Progenitor cell of endocrine pancreas (in vitro differentiated cells): Measurements from ENCODE around the gene P2RY12. TPM values are rescaled to one million over a fixed set of nuclear protein-coding genes. Genes with fewer than 3 reads are reported as not detected.

Experiments
- DNase-seq: peaks from one replicate; pipeline ENCODE4 v3.0.0; 2021; ENCODE audit warnings: low spot score; ENCODE audit not compliant: unreplicated experiment
- H3K27ac Mint-ChIP-seq: 2 replicates; pipeline ENCODE4 v1.8.0; 2021; ENCODE audit warnings: mild to moderate bottlenecking, moderate library complexity, mixed read lengths
- H3K27me3 Mint-ChIP-seq: 2 replicates; pipeline ENCODE4 v1.8.0; 2021; ENCODE audit warnings: mixed read lengths
- H3K36me3 Mint-ChIP-seq: 2 replicates; pipeline ENCODE4 v1.8.0; 2022; ENCODE audit warnings: mixed read lengths; ENCODE audit not compliant: insufficient read depth
- H3K4me1 Mint-ChIP-seq: 2 replicates; pipeline ENCODE4 v1.8.0; 2021; ENCODE audit warnings: low read depth, mixed read lengths
- H3K4me3 Mint-ChIP-seq: 2 replicates; pipeline ENCODE4 v1.8.0; 2021; ENCODE audit warnings: low read depth, mild to moderate bottlenecking, moderate library complexity, mixed read lengths
- H3K9me3 Mint-ChIP-seq: 2 replicates; pipeline ENCODE4 v1.8.0; 2021; ENCODE audit warnings: low read depth, mixed read lengths
- long read RNA-seq: library from polyadenylated mRNA; unstranded; transcript quantifications from one replicate; pipeline ENCODE4 v2.0.0, GENCODE V29; 2020
- total RNA-seq: library from RNA; stranded (reverse); gene quantifications from 2 replicates; pipeline ENCODE4 v1.2.1, GENCODE V29; 2021
- TF ChIP-seq, protein P1 (sequence below): fragments of 200-600 bp; sonication (generic); IDR thresholded peaks from one replicate; pipeline ENCODE4 v1.5.0; 2021; ENCODE audit warnings: antibody characterized with exemption, mild to moderate bottlenecking; ENCODE audit not compliant: unreplicated experiment

Gene P2RY12
- total RNA-seq = not detected in 2 replicates
- long read RNA-seq = 0 reads

DNA sequence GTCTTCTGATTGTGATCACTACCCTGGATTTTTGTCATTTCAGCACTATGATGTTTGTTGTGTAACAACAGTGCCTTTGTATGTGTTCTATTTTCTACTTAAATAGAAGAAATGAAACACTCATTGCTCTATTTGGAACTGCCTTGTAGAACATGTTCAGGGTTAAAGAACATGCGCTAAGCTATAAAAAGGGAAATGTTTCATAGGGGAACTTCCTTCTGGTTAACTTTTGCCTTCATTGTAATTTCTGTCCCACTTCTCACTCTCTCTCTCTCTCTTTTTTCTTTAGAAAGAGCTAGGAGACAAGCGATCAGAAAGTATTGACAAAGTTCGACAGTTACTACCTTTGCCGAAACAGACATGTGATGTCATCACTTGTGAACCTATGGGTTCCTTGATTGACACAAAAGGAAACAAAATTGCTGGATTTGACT is at the start of gene P2RY12:
Gene P2RY12 (minus strand): TSS at position 13 of the 434 bp plus-strand sequence. CDS start 45,908 bp downstream, outside the sequence.
- Mint-ChIP-seq H3K9me3 (no peaks in the 10 kb centered on the region), H3K27me3 (no peaks in the 10 kb centered on the region), H3K4me3 (no peak within 1 kb of the TSS), H3K4me1 (peaks cover 6% of the 10 kb centered on the region), H3K36me3 (no peaks in the 10 kb centered on the region), H3K27ac (no peak within 1 kb of the TSS)
- DNase-seq = no peak
- TF ChIP-seq, protein P1, sequence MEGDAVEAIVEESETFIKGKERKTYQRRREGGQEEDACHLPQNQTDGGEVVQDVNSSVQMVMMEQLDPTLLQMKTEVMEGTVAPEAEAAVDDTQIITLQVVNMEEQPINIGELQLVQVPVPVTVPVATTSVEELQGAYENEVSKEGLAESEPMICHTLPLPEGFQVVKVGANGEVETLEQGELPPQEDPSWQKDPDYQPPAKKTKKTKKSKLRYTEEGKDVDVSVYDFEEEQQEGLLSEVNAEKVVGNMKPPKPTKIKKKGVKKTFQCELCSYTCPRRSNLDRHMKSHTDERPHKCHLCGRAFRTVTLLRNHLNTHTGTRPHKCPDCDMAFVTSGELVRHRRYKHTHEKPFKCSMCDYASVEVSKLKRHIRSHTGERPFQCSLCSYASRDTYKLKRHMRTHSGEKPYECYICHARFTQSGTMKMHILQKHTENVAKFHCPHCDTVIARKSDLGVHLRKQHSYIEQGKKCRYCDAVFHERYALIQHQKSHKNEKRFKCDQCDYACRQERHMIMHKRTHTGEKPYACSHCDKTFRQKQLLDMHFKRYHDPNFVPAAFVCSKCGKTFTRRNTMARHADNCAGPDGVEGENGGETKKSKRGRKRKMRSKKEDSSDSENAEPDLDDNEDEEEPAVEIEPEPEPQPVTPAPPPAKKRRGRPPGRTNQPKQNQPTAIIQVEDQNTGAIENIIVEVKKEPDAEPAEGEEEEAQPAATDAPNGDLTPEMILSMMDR = no peak

DNA sequence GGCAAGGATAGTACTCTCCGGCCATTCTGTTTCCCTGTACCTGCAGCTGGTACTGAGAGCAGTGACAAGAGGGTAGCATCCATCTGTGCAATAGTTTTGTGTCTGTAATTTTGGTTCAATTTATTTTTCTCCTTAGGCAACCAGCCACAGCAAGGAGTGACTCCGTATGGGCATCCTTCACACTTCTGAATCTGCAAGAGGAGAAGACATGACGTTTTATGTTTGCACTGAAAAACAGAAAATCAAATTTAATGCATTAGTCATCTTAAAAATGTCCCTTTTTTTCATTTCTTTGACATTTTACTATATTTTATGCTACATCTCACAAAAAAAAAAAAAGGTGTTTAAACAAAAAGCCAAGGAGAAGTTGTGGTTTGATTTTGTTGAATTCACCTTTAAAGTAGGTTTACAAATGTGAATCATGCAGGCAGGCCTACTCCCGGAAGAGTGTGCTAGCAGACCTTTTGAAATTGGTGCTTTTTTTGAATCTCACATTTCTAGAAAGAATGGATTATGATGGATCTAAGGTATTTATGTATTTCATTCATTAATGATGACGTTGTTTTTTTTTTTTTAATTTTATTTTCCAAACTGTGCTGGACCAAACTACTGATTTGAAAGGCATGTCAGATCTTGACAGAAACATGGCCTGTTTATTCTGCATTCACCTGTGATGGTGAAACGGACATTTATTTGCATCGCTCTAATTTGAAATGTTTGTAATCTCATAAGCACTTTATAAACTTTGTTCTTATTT is 48.2 kb upstream of the P2RY12 start:
- Mint-ChIP-seq H3K4me1 (no peaks in the 10 kb centered on the region), H3K27me3 (no peaks in the 10 kb centered on the region), H3K9me3 (peaks cover 2% of the 10 kb centered on the region), H3K4me3 (no peak overlapping the region), H3K36me3 (peaks cover 7% of the 10 kb centered on the region), H3K27ac (no peak overlapping the region)
- TF ChIP-seq, protein P1 = no peak
- DNase-seq = no peak

- Mint-ChIP-seq H3K36me3 (peaks cover 7% of the 10 kb centered on the region), H3K4me3 (no peak overlapping the region), H3K4me1 (no peaks in the 10 kb centered on the region), H3K27me3 (no peaks in the 10 kb centered on the region), H3K27ac (no peak overlapping the region), H3K9me3 (peaks cover 2% of the 10 kb centered on the region)
- DNase-seq = no peak
- TF ChIP-seq, protein P1 = no peak
Measured at GRCh38 chr3:151431940-151432339, 47.4 kb upstream of the P2RY12 start.

- Mint-ChIP-seq H3K4me3 (no peak overlapping the region), H3K27ac (no peak overlapping the region), H3K9me3 (peaks cover 2% of the 10 kb centered on the region), H3K36me3 (peaks cover 7% of the 10 kb centered on the region), H3K27me3 (no peaks in the 10 kb centered on the region), H3K4me1 (no peaks in the 10 kb centered on the region)
- TF ChIP-seq, protein P1 = no peak
- DNase-seq = no peak
Measured at GRCh38 chr3:151430821-151431484, 46.4 kb upstream of the P2RY12 start.

- H3K36me3 Mint-ChIP-seq = peaks cover 7% of the 10 kb centered on the region
- DNase-seq = no peak
- H3K4me3 Mint-ChIP-seq = no peak overlapping the region
- H3K9me3 Mint-ChIP-seq = peaks cover 2% of the 10 kb centered on the region
- peaks cover 4% of the 10 kb centered on the region for H3K4me1 Mint-ChIP-seq
- TF ChIP-seq, protein P1 = no peak
- no peaks in the 10 kb centered on the region for H3K27me3 Mint-ChIP-seq
- H3K27ac Mint-ChIP-seq = no peak overlapping the region
Measured at GRCh38 chr3:151428386-151428785, 43.8 kb upstream of the P2RY12 start.
